RWPE1 (cell line): ENCODE measurements around the gene MEIKIN.
A peak's percentile ranks its signal among the peaks of the same experiment; 100 is the strongest.

Source experiments
- CTCF ChIA-PET: fragments of 350-600 bp; sonication (Branson Sonifier 250); formaldehyde crosslinking; extraction: SDS; loops from one replicate; lab custom pipeline; 2021; lab: Yijun Ruan, JAX
- POLR2A ChIA-PET: fragments of 400-600 bp; formaldehyde crosslinking; extraction: SDS; loops from one replicate; lab custom pipeline; 2020; ENCODE audit warnings: antibody characterized with exemption; ENCODE audit not compliant: low non-redundant PET; lab: Yijun Ruan, JAX
- DNase-seq: peaks from one replicate; pipeline ENCODE4 v3.0.0; 2012; ENCODE audit warnings: low spot score
- H3K27ac ChIP-seq: fragments of 450-650 bp; 2 replicates; pipeline ENCODE4 v1.5.1; 2017
- CTCF ChIP-seq: fragments of 450-650 bp; conservative IDR thresholded peaks from 2 replicates; pipeline ENCODE4 v1.5.1; 2017; ENCODE audit warnings: low read depth, mild to moderate bottlenecking

Gene MEIKIN

GRCh38 chr5:131810510-131811249 lies 134.8 kb downstream of the MEIKIN start:
- ChIA-PET POLR2A (no interaction called here), CTCF (interaction anchor here (0.5 to 3.3 kb wide), 9 partner anchors 12 to 1185 kb away, joined by 3 to 15 read pairs (median 3); partner anchors contain the start of genes FNIP1 and IL3)
- peak; percentile 36 for DNase-seq
- no peak for TF ChIP-seq CTCF
- no peak overlapping the region for H3K27ac ChIP-seq

GRCh38 chr5:131796793-131797693 lies 148.4 kb downstream of the MEIKIN start, which contains the start of gene FNIP1:
TSS of gene FNIP1 (minus strand) at chr5:131797017. CDS start at chr5:131796921, 96 bp downstream.
- CTCF ChIA-PET: interaction anchor here (1.0 to 2.1 kb wide), 2 partner anchors 14 to 266 kb away, joined by 5 read pairs; no protein-coding TSS in a partner anchor
- no peak for TF ChIP-seq CTCF
- DNase-seq: peak; percentile 100
- POLR2A ChIA-PET: no interaction called here
- peak within 1 kb of the TSS; percentile 89 for H3K27ac ChIP-seq

- H3K27ac ChIP-seq: peak overlapping the region; percentile 89
- POLR2A ChIA-PET: no interaction called here
- CTCF ChIA-PET: interaction anchor here (2.1 kb wide), 1 partner anchor 15 kb away, joined by 5 read pairs; no protein-coding TSS in a partner anchor
- peak; percentile 75 for DNase-seq
- TF ChIP-seq CTCF: no peak
Observed at GRCh38 chr5:131795879-131796792, 149.3 kb downstream of the MEIKIN start.

GRCh38 chr5:131795228-131795627 lies 150.2 kb downstream of the MEIKIN start:
- H3K27ac ChIP-seq: no peak overlapping the region
- TF ChIP-seq CTCF: no peak
- ChIA-PET CTCF (no interaction called here), POLR2A (no interaction called here)
- no peak for DNase-seq

- POLR2A ChIA-PET: no interaction called here
- CTCF ChIA-PET: no interaction called here
Observed at GRCh38 chr5:131794586-131794985, 150.9 kb downstream of the MEIKIN start.

More at GRCh38 chr5:131794586-131794985, 150.9 kb downstream of the MEIKIN start:
- DNase-seq: no peak
- no peak for TF ChIP-seq CTCF
- no peak overlapping the region for H3K27ac ChIP-seq
